Measurements from ENCODE around the gene VSIG1. TPM values are rescaled to one million over a fixed set of nuclear protein-coding genes. Genes with fewer than 3 reads are reported as not detected.

Gene VSIG1
- total RNA-seq, 1 donor from 2014 or later: not detected

DNA sequence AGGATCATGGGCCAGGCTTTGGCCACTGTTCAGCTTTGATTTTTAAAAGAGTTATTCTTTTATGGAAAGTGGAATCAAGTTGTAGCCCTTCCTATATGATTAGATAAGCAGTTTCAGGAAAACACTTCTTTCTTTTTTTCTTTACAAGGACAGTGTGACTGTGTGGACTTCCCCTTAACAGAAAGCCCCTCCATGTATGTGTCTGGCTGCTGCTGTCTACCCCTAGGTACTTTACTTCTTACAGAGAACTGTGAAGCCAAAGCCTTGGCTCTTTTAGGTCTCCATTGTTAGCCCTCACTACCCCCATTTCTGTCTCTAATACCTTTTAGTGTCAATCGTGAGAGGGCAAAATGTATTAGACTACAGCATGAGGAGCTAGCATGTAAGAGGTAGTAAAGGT lies 19.1 kb downstream of the VSIG1 start:
- Histone ChIP-seq H3K4me1 (no peaks in the 10 kb centered on the region), H3K27ac (replicated peaks) (no peak overlapping the region), H3K9me3 (replicated peaks) (no peaks in the 10 kb centered on the region), H3K27me3 (ENCODE audit: low read depth) (no peaks in the 10 kb centered on the region), H3K4me3 (no peak overlapping the region), H3K36me3 (no peaks in the 10 kb centered on the region)
- TF ChIP-seq, protein P1, sequence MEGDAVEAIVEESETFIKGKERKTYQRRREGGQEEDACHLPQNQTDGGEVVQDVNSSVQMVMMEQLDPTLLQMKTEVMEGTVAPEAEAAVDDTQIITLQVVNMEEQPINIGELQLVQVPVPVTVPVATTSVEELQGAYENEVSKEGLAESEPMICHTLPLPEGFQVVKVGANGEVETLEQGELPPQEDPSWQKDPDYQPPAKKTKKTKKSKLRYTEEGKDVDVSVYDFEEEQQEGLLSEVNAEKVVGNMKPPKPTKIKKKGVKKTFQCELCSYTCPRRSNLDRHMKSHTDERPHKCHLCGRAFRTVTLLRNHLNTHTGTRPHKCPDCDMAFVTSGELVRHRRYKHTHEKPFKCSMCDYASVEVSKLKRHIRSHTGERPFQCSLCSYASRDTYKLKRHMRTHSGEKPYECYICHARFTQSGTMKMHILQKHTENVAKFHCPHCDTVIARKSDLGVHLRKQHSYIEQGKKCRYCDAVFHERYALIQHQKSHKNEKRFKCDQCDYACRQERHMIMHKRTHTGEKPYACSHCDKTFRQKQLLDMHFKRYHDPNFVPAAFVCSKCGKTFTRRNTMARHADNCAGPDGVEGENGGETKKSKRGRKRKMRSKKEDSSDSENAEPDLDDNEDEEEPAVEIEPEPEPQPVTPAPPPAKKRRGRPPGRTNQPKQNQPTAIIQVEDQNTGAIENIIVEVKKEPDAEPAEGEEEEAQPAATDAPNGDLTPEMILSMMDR (IDR thresholded peaks at IDR 0.05; ENCODE audit: borderline replicate concordance): no peak
- intact Hi-C loops (cut with micrococcal nuclease): no loop called here
- no peak for DNase-seq

DNA sequence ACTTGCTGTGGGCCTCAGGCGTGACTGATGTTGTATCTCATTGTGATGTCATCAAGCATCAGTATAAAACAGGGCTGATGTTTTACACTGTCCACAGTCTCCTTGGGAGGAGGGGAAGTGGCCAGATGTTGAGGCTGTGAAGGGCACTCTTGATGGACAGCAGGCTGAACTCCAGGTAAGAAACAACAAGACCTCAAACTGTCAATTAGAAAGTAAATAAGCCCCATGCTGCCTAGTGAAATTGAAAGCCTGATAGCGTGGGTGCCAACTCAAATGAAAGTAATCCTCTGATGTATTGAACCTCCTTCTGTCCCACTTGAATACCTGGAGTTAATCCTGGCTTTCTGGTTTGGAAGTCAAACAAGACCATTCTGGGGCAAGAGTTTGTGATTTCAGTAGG lies 19.7 kb downstream of the VSIG1 start:
- Histone ChIP-seq H3K9me3 (replicated peaks) (no peaks in the 10 kb centered on the region), H3K27me3 (ENCODE audit: low read depth) (no peaks in the 10 kb centered on the region), H3K4me3 (no peak overlapping the region), H3K4me1 (no peaks in the 10 kb centered on the region), H3K27ac (replicated peaks) (no peak overlapping the region), H3K36me3 (no peaks in the 10 kb centered on the region)
- no peak for DNase-seq
- TF ChIP-seq, protein P1 (IDR thresholded peaks at IDR 0.05; ENCODE audit: borderline replicate concordance): no peak
- intact Hi-C loops (cut with micrococcal nuclease): no loop called here

DNA sequence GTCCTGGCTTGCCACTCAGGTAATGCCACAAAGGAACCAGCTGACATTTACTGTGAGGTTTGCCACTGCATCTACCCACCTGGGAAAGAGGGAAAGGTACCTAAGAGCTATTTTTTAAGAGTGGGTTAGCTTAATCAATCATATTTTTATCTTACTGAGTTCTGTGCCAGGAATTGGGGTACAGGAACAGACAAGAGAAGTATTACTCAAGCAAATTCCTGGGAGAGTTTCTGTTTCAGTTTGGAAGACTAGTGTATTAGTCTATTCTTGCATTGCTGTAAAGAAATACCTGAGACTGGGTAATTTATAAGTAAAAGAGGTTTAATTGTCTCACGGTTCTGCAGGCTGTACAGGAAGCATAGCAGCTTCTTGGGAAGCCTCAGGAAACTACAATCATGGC lies 23.3 kb downstream of the VSIG1 start:
- H3K9me3 ChIP-seq (replicated peaks): no peaks in the 10 kb centered on the region
- no peak for DNase-seq
- H3K4me1 ChIP-seq: no peaks in the 10 kb centered on the region
- no peaks in the 10 kb centered on the region for H3K36me3 ChIP-seq
- TF ChIP-seq, protein P1 (IDR thresholded peaks at IDR 0.05; ENCODE audit: borderline replicate concordance): no peak
- H3K27me3 ChIP-seq (ENCODE audit: low read depth): no peaks in the 10 kb centered on the region
- intact Hi-C loops (cut with micrococcal nuclease): no loop called here
- H3K27ac ChIP-seq (replicated peaks): no peak overlapping the region
- no peak overlapping the region for H3K4me3 ChIP-seq

DNA sequence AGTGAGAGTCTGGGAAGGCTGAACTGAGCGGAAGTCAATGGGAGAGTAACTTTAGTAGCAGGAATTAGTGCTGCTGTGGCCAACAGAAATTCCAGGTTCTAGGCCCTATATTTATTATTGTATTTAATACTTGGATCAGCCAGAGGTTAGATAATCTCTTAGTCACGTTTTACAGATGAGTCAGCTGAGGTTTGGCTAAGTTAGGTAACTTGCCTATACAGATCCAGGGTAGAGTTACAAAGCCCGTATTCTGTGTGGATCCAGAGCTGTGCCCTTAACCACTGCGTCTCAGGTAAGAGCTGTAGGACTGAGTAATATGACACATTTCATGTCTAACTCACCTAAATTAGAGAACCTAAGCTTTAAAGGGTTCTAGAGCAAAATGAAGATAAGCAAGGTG lies 26.0 kb downstream of the VSIG1 start:
- TF ChIP-seq, protein P1 (IDR thresholded peaks at IDR 0.05; ENCODE audit: borderline replicate concordance): no peak
- no peak for DNase-seq
- no peaks in the 10 kb centered on the region for H3K4me1 ChIP-seq
- no peak overlapping the region for H3K27ac ChIP-seq (replicated peaks)
- intact Hi-C loops (cut with micrococcal nuclease): no loop called here
- H3K36me3 ChIP-seq: no peaks in the 10 kb centered on the region
- no peak overlapping the region for H3K4me3 ChIP-seq
- H3K9me3 ChIP-seq (replicated peaks): no peaks in the 10 kb centered on the region
- H3K27me3 ChIP-seq (ENCODE audit: low read depth): no peaks in the 10 kb centered on the region

DNA sequence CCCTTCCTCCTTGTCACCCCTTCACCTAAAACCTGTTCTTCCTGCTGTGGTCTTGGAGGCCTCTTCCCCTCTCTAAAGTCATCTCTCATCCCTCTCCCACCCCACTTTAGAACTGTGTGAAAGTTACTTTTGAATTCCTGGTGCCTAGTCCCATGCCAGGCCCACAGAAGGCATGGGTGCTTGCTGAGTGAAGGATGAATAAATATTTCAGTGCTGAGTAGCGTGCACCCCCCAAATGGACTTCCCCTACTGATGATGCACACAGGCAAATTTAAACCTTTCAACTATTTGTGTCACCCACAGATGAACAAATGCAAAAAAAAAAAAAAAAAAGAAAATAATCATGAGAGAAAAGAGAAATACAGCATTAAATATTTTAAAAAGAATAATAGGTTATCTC lies 26.7 kb downstream of the VSIG1 start:
- no peak for DNase-seq
- H3K27me3 ChIP-seq (ENCODE audit: low read depth): no peaks in the 10 kb centered on the region
- no peak overlapping the region for H3K27ac ChIP-seq (replicated peaks)
- H3K4me1 ChIP-seq: no peaks in the 10 kb centered on the region
- H3K4me3 ChIP-seq: no peak overlapping the region
- no peaks in the 10 kb centered on the region for H3K36me3 ChIP-seq
- TF ChIP-seq, protein P1 (IDR thresholded peaks at IDR 0.05; ENCODE audit: borderline replicate concordance): no peak
- H3K9me3 ChIP-seq (replicated peaks): no peaks in the 10 kb centered on the region
- intact Hi-C loops (cut with micrococcal nuclease): no loop called here

DNA sequence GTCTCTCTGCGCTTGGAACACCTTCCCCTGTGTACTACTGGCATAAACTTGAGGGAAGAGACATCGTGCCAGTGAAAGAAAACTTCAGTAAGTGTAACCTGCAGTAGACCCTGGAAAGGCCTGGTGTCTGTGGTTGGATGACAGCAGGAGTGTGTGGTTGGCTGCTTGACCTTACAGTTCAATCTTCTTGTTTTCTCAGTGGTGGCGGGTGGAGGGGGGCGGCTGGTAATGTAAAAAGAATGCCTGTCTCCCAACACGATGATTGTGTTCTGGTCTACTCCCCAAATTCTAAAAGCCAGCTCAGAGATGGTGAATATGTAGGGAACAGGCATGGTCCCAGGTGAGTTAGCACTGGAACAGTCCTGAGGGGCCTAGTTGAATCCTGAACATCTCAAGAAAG lies 27.9 kb downstream of the VSIG1 start:
- intact Hi-C loops (cut with micrococcal nuclease): no loop called here
- no peak for DNase-seq
- TF ChIP-seq, protein P1 (IDR thresholded peaks at IDR 0.05; ENCODE audit: borderline replicate concordance): no peak

More for the DNA sequence above, 27.9 kb downstream of the VSIG1 start:
- Histone ChIP-seq H3K27ac (replicated peaks) (no peak overlapping the region), H3K9me3 (replicated peaks) (no peaks in the 10 kb centered on the region), H3K4me1 (no peaks in the 10 kb centered on the region), H3K4me3 (no peak overlapping the region), H3K27me3 (ENCODE audit: low read depth) (no peaks in the 10 kb centered on the region), H3K36me3 (no peaks in the 10 kb centered on the region)

Measured in left ventricle myocardium inferior (tissue), 1 donor.